HG03066 (cell line): ENCODE results near the gene FAM107B.

Experiments used
- ATAC-seq: cut with Tn5 transposase; IDR thresholded peaks from one replicate; pipeline ENCODE4 v1.9.1; 2021; ENCODE audit warnings: low read depth; ENCODE audit not compliant: unreplicated experiment

Gene FAM107B

GRCh38 chr10:14524691-14525324, 249.9 kb downstream of the FAM107B start:
- ATAC-seq: no peak

DNA sequence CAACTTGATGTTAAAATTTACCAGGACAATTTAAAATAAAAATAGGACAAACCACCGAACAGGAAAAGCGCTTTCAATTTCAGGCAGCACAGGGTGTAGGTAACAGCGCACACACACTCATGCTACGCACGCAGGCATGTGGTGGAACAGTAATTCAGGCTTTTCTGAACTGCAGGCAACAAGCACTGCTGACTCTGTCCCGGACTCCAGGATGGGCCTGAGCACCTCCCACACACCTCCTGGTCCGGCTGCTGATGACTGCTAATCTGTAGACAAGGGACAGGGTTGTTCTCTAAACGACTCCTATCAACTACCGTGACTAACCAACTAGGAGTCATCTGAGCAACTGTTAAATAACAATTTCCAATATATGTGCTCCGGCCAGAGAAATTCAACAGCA, 251.4 kb downstream of the FAM107B start:
- no peak for ATAC-seq

- ATAC-seq: no peak
Measured at GRCh38 chr10:14519785-14520184, 254.9 kb downstream of the FAM107B start.

DNA sequence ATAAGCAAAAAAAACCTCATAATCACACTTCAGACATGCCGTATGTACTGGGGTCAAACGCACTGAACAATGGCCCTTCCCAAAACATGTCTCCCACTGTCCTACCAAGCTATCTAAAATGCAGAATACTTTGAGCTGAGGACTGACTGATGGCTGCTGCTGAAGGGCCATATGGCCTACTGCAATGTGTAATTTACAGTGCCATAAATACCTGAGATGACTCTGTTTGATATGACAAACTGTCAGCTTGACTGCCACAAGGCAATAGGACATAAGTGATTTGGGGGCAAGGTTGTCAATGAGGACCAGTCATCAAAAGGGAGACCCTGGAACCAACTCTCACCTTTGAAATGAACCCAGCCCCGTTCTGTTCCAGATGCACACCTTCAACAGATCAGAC, 256.5 kb downstream of the FAM107B start:
- no peak for ATAC-seq

GRCh38 chr10:14513123-14513522, 261.6 kb downstream of the FAM107B start:
- no peak for ATAC-seq

DNA sequence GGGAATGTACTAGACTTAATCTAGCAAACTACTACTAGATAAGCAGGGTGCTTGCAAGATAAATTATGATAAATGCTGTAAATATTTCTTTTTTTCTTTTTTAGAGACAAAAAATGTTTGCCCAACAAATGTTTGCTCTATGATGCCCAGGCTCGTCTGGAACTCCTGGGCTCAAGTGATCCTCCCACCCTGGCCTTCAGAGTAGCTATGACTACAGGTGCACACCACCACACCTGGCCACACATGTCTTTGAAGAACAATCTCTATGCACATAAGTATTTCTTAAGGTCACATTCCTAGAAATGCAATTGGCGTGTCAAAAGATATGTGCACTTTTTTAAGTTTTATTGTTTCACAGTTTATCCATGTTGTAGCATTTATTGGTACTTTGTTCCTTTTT, 264.4 kb downstream of the FAM107B start:
- no peak for ATAC-seq

DNA sequence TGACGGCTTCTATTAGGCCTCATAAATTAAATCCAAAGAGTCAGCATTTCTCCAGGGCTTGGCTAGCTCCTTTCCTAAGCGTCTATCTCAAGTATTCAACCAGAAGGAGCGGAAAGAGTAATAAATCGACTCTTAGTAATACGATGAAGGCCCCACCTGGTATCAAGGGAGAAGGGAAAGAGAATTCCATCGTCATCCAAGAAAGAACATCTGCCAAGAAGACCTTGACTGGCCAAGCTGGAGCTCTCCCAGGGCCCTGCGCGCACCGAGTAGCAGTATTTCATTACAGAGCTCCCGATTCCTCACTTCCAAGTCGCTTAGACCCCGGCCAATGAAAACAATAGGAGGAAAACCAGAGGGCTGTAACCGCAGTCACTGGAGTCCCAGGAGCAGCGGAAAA, 266.0 kb downstream of the FAM107B start:
- no peak for ATAC-seq

GRCh38 chr10:14507781-14508180, 266.9 kb downstream of the FAM107B start:
- ATAC-seq: no peak

DNA sequence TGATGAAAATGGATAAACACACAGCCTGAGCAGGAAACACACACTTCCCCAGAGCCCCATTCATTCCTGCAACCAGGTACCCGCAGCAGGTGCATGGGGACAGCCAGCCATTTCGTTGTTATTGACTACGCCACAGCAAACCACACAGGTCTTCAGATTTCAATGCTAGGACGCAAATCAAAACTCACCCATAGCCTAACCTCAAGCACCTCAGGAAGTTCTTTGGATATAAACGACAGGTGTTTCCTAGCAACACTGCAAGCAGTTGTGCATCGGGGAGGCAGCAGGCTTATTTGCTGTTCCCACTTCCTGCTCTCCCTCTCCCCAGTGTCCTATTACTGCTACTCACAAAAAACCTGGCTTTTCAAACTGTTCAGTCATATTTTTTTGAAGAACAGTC, 267.5 kb downstream of the FAM107B start:
- no peak for ATAC-seq

- no peak for ATAC-seq
Measured at GRCh38 chr10:14502431-14502830, 272.3 kb downstream of the FAM107B start.

DNA sequence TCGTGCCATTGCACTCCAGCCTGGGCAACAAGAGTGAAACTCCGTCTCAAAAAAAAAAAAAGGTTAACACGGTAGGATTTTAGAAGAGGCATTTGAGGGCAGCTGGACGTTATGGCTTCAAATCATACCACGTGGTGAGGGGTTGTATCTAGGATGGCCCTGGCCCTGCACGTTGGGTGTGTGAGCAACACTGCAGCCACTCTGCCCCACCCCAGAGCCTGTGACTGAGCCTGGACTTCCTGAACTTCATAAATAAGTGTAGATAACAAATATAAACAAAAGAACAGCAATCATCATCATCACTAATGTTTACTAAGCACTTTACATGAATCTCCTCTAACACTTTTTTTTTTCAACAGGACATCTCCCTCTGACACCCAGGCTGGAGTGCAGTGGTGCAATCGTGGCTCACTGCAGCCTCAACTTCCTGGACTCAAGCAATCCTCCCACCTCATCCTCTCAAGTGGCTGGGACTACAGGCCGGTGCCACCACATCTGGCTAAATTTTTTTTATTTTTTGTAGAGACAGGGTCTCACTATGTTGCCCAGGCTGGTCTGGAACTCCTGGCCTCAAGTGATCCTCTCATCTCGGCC, 274.4 kb downstream of the FAM107B start:
- no peak for ATAC-seq

DNA sequence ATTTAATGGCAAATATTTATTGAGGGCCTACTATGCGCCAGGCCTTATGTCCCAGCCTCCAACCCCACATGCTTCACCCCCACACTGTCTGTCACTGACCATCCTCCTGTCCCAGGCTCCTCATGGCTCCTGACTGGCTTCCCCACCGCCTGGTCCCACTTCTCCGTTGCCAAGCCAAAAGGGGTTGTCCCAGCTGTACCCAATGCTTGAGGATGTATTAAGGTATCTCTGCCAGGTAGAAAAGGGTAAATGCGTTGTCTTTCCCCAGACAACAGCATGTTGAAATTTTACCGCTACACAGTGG, 275.1 kb downstream of the FAM107B start:
- no peak for ATAC-seq

DNA sequence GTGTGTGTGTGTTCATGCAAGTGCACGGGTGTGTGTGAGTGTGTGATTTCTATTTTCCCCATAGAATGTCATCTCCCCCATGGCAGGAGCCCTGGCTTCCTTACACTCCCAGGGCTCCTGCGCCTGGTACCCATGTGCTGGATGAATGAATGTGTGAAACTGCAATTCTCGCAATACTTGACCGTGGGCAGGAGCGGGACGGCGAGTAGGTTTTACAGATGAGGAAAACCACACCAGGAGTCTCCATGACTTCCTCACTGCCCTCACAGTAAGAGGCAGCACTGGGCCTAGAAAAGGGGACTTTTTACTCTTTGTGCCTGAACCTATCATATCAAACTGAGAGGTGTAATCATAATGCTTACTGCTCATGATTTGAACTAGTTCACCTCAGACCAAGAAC, 276.4 kb downstream of the FAM107B start:
- no peak for ATAC-seq

DNA sequence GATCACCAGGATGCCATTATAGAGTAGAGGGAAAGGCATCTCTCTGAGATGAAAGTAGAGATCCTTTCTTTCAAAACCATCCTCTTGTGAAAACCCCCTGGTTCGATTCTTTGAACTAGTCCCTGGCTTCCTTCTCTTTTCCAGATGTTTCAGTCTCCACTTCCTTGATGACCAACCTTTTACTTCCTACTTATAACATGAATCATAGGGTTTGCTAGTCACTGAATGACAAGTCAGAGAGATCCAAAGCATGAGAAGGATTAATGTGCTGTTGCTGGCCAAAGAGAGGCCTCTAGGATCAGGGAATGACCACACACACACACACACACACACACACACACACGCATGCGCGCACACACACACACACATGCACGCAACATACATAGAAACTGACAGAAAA, 282.9 kb downstream of the FAM107B start:
- no peak for ATAC-seq

- ATAC-seq: no peak
Measured at GRCh38 chr10:14489522-14490177, 285.0 kb downstream of the FAM107B start.

DNA sequence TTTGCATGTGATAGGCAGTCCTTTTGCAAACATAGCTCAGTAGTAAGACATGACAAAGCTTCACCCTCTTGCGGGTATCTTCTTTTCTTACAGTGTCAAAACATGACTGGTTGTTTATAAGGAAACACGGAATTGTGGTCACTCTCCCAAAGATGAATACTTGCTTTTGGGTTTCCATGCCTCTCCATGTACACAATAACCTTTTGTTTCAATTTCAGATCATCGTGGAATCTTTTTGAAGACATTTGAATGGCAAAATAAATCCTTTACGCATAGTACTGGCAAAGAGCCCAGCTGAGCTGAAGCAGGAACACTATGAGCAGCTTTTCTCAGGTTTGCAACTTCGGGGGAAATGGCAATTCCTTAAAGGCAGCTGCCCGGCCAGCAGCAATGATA, 287.2 kb downstream of the FAM107B start:
- no peak for ATAC-seq

GRCh38 chr10:14486777-14487487, 287.8 kb downstream of the FAM107B start:
- ATAC-seq: no peak

DNA sequence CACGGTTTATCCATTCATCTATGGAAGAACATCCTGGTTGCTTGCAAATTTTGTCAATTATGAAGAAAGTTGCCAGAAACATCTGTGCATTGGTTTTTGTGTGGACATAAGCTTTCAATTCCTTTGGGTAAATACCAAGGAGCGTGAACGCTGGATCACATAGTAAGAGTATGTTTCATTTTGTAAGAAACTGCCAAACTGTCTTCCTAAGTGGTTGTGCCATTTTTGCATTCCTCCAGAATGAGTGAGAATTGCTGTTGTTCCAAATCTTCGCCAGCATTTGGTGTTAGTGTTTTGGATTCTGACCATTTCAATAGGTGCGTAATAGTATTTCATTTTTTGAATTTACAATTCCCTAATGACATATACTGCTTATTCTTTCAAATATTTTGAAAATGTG, 288.7 kb downstream of the FAM107B start:
- ATAC-seq: no peak

GRCh38 chr10:14483417-14483816, 291.3 kb downstream of the FAM107B start:
- ATAC-seq: no peak

GRCh38 chr10:14481752-14482151, 292.9 kb downstream of the FAM107B start:
- no peak for ATAC-seq

GRCh38 chr10:14481014-14481413, 293.7 kb downstream of the FAM107B start:
- no peak for ATAC-seq

- no peak for ATAC-seq
Measured at GRCh38 chr10:14478604-14479003, 296.1 kb downstream of the FAM107B start.
